Stimulated activated naive CD8-positive, alpha-beta T cell treated with anti-CD3 and anti-CD28 coated beads, Interleukin-15, amount 100 ng/mL, for 72 hours (primary cell): ENCODE results near the gene SNIP1.
A peak's percentile ranks its signal among the peaks of the same experiment; 100 is the strongest.

Experiments
- ATAC-seq: fragments of 150-1000 bp; cut with Tn5 transposase; 2 replicates; pipeline ENCODE4 v1.10.0; 2021; ENCODE audit warnings: mild to moderate bottlenecking, moderate library complexity
- DNase-seq, 2 donors: peaks; one replicate each; pipeline ENCODE4 v3.0.0; 2021 to 2022
- H3K27ac Mint-ChIP-seq, 2 donors: one replicate each; pipeline ENCODE4 v1.8.0; 2022; ENCODE audit warnings: mild to moderate bottlenecking in 2 of 2, mixed read lengths in 2 of 2, moderate library complexity in 2 of 2
- H3K27me3 Mint-ChIP-seq: one replicate; pipeline ENCODE4 v1.8.0; 2022; ENCODE audit warnings: mixed read lengths
- H3K4me1 Mint-ChIP-seq: one replicate; pipeline ENCODE4 v1.8.0; 2022; ENCODE audit warnings: mild to moderate bottlenecking, mixed read lengths
- H3K4me3 Mint-ChIP-seq, 2 donors: one replicate each; pipeline ENCODE4 v1.8.0; 2022; ENCODE audit warnings: mild to moderate bottlenecking in 2 of 2, mixed read lengths in 2 of 2, moderate library complexity in 1 of 2
- H3K9me3 Mint-ChIP-seq, 2 donors: one replicate each; pipeline ENCODE4 v1.8.0; 2022; ENCODE audit warnings: mixed read lengths in 2 of 2

Gene SNIP1

GRCh38 chr1:37502104-37502503 is 52.0 kb downstream of the SNIP1 start:
- ATAC-seq, result no peak
- no peak overlapping the region for H3K27ac Mint-ChIP-seq
- no peaks in the 10 kb centered on the region for H3K27me3 Mint-ChIP-seq
- DNase-seq, result no peak
- H3K9me3 Mint-ChIP-seq, result no peaks in the 10 kb centered on the region
- no peak overlapping the region for H3K4me3 Mint-ChIP-seq
- peaks cover under 1% of the 10 kb centered on the region for H3K4me1 Mint-ChIP-seq

GRCh38 chr1:37501661-37502060 is 52.4 kb downstream of the SNIP1 start:
- H3K9me3 Mint-ChIP-seq, result no peaks in the 10 kb centered on the region
- no peak overlapping the region for H3K27ac Mint-ChIP-seq
- no peaks in the 10 kb centered on the region for H3K4me1 Mint-ChIP-seq
- H3K27me3 Mint-ChIP-seq, result no peaks in the 10 kb centered on the region
- H3K4me3 Mint-ChIP-seq, result no peak overlapping the region
- ATAC-seq, result no peak
- DNase-seq, result no peak

- Mint-ChIP-seq H3K27ac (no peak overlapping the region), H3K4me1 (no peaks in the 10 kb centered on the region), H3K9me3 (no peaks in the 10 kb centered on the region), H3K4me3 (no peak overlapping the region), H3K27me3 (no peaks in the 10 kb centered on the region)
- no peak for DNase-seq
- no peak for ATAC-seq
These were observed 55.0 kb downstream of the SNIP1 start for GRCh38 chr1:37498872-37499617.

GRCh38 chr1:37497832-37498231 is 56.3 kb downstream of the SNIP1 start:
- Mint-ChIP-seq H3K9me3 (no peaks in the 10 kb centered on the region), H3K4me1 (peaks cover 6% of the 10 kb centered on the region), H3K27ac (no peak overlapping the region), H3K4me3 (no peak overlapping the region), H3K27me3 (no peaks in the 10 kb centered on the region)
- DNase-seq (no peak), ATAC-seq (no peak)

GRCh38 chr1:37495875-37496274 is 58.2 kb downstream of the SNIP1 start:
- Mint-ChIP-seq H3K27me3 (no peaks in the 10 kb centered on the region), H3K4me1 (peaks cover 6% of the 10 kb centered on the region), H3K4me3 (no peak overlapping the region), H3K9me3 (no peaks in the 10 kb centered on the region), H3K27ac (no peak overlapping the region)
- no peak for DNase-seq
- ATAC-seq, result no peak

GRCh38 chr1:37493336-37494098 is 60.6 kb downstream of the SNIP1 start:
- Mint-ChIP-seq H3K9me3 (no peaks in the 10 kb centered on the region), H3K4me1 (peaks cover 6% of the 10 kb centered on the region), H3K4me3 (no peak overlapping the region), H3K27ac (no peak overlapping the region), H3K27me3 (no peaks in the 10 kb centered on the region)
- DNase-seq (no peak), ATAC-seq (peak; percentile 60)

- Mint-ChIP-seq H3K9me3 (no peaks in the 10 kb centered on the region), H3K27me3 (no peaks in the 10 kb centered on the region), H3K27ac (peak overlapping the region in 1 of 2 donors; percentile 2), H3K4me3 (no peak overlapping the region), H3K4me1 (peaks cover 30% of the 10 kb centered on the region)
- ATAC-seq, result no peak
- no peak for DNase-seq
These were observed 66.5 kb downstream of the SNIP1 start for GRCh38 chr1:37487619-37487984.

GRCh38 chr1:37486680-37487618 is 67.1 kb downstream of the SNIP1 start:
- peak overlapping the region in 1 of 2 donors; percentile 34 for H3K4me3 Mint-ChIP-seq
- peak; percentile 72 to 74 for DNase-seq

GRCh38 chr1:37485902-37486679 is 68.0 kb downstream of the SNIP1 start:
- Mint-ChIP-seq H3K4me1 (peaks cover 45% of the 10 kb centered on the region), H3K27ac (peak overlapping the region in 1 of 2 donors; percentile 76), H3K27me3 (no peaks in the 10 kb centered on the region), H3K9me3 (no peaks in the 10 kb centered on the region), H3K4me3 (no peak overlapping the region)
- ATAC-seq (no peak), DNase-seq (no peak)

More at GRCh38 chr1:37486680-37487618, 67.1 kb downstream of the SNIP1 start:
- Mint-ChIP-seq H3K27me3 (no peaks in the 10 kb centered on the region), H3K27ac (peak overlapping the region; percentile 68 to 76), H3K9me3 (no peaks in the 10 kb centered on the region), H3K4me1 (peaks cover 37% of the 10 kb centered on the region)
- ATAC-seq, result peak; percentile 60
